Kidney capillary endothelial cell (primary cell): Measurements from ENCODE around the gene TBCD.
A peak's percentile ranks its signal among the peaks of the same experiment; 100 is the strongest.
"Not testable (repeated sequence)": the region's sequence is repeated elsewhere in the genome, so short reads cannot be mapped to it uniquely, and the experiment has no call there.

ENCODE experiments used
- DNase-seq: peaks from one replicate; pipeline ENCODE4 v3.0.0-alpha.2; 2018; ENCODE audit warnings: low spot score

The TBCD gene

DNA sequence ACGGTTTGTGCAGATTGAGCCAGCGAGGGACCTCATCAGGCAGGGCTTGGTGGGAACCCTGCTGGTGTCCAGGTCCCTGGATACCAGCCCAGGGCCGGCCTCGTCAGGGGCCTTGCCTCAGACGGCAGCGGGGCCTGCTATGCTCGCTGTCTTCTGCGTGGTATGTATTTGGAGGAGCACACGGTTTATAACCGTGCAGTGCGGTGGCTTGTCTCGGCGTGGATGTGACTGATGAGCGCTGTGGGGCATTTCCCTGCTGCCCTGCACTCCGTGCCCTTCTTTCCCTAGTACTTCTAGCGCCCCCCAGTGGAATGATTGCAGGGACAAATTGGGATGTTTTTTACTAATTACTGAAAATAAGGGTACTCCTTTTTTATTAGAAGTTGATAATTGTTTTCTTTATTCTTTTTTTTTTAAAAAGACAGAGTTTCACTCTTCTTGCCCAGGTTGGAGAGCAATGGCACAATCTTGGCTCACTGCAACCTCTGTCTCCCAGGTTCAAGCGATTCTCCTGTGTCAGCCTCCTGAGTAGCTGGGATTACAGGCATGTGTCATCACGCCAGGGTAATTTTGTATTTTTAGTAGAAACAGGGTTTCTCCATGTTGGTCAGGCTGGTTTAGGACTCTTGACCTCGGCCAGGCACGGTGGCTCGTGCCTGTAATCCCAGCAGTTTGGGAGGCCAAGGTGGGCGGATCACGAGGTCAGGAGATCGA is 15.3 kb downstream of the TBCD start:
- DNase-seq: peak; percentile 48

DNA sequence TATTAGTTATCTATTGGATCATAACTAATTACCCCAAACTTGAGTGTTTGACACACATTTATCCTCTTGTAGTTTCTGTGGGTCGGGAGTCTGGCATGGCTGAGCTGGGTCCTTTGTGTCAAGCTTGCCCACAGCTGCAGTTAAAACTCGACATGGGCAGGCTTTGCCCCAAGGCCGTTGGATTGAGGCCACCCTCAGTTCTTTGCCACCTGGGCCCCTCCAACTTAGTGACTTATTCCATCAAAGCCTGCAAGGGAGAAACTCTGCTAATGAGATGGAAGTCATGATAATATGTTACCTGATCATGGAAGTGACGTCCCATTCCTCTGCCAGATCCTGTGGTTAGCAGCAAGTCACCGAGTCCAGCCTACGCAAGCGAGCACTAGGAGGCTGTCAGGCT is 17.2 kb downstream of the TBCD start:
- DNase-seq: no peak

DNA sequence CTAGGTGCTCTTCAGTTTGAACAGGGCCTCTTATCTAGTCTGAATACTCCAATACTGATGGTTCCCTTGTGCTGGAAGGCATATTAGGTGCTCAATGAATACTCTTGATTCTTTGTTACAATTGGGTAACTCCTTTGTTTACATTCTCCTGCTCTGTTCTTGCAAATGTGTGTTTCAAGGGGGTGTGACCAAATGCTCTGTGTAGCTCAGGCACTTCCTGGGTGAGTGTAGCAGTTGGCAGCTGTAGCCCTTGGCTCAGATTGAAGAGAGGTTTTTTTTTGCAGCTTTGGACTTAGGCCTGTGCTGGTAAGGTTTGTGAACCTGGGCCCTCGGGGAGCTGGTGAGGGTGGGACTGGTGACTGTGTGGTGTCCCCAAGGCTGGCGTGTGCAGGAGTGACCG is 20.2 kb downstream of the TBCD start:
- DNase-seq: no peak

DNA sequence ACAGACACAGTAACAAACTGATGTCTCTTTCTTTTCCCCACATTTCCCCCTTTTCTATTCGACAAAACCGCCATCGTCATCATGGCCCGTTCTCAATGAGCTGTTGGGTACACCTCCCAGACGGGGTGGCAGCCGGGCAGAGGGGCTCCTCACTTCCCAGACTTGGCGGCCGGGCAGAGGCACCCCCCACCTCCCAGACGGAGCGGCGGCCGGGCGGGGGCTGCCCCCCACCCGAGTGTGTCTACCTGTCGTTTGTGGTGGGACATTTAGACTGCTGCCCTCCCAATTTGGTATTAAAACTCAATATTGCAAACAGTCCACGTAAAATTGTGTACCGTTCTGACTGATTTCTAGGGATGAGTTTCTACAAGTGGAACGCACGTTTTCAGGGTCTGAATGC is 22.6 kb downstream of the TBCD start:
- DNase-seq: not testable (repeated sequence)

DNA sequence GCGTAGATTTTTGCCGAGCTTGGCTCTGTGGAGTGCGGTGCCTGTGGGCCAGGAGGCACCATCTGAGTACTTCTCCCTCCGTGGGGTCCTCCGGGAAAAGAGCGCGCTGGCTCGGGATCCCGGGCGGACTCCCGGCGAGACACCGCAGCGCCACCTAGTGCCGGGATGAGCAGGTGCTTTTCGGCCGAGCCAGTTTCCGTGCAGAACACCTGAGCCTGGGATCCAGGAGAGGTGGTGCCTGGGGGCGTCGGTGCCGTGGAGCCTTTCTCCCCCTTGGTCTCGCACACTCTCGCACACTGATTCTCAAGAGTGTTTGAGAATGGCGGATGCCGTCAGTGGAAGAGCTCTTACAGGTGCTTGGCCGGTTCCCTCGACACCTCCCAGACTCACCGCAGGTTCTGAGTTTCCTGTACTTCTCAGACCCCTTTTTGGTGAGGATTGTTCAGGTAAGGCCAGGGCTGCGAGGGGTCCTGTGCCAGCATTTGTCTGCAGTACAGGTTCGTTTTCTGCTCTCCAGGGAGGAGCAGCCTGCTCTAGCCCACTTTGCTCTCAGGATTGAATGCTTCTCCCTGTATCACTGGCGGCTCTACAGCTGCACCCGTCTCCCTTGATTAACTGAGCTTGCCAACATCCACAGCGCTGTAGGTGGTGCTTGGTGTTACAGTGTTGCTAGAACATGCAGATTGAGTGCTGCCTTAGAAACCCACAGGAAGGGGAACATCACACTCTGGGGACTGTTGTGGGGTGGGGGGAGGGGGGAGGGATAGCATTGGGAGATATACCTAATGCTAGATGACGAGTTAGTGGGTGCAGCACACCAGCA is 23.3 kb downstream of the TBCD start:
- DNase-seq: peak; percentile 36

DNA sequence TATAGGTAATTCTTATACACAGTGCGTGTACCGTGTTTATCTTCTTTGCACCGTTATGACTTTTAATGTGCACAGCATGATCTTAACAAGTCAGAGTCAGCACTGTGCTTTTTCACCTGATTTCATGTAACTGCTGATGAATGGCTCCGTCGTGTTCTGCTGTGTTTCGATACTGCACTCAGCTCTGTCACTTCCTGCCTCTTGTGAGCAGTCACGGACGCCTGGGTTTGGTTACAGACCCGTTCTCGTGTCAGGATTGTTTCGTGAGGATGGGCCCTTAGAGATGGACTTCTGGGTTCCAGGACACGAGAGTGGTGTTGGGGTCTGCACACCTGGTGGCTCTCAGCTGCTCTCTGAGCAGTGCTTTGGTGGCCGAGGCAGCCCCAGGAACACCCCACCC is 24.6 kb downstream of the TBCD start:
- DNase-seq: no peak

- DNase-seq: not testable (repeated sequence)
Measured at GRCh38 chr17:82777778-82778375, 26.0 kb downstream of the TBCD start.

DNA sequence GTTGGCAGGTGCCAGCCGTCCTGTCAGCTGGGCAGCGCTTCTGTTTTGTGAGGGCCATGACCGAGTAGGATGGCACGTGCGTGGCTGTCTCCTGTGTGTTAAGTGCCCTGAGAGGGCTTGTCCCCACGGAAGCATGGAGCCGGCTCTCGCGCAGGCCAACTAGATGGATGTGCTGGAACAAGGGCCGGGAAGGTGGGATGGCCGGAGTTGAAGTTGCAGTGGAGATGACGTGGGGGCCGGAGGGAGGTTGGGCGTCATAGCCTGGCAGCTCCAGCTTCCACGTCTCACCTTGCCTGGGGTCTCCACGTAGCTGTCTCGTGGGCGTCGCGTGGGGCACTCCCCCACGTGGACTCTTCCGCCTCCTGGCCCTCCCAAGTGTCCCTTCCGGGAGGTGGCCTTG is 27.7 kb downstream of the TBCD start:
- no peak for DNase-seq

DNA sequence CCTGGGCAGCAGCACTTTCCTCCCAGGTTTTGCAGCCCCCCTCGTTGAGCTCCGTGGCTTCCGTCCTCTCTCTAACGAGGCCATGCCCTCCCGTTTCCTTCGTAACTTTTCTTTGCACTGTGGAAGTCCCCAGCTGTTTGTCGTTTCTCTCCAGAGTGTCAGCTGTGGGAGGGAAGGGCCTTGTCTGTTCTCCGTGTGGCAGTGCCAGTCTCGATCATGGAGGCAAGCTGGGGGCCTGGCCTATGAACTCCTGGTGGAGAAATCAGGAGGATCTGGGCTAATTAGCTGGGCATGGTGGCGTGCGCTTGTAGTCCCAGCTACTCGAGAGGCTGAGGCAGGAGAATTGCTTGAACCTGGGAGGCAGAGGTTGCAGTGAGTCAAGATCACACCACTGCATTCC is 28.3 kb downstream of the TBCD start:
- DNase-seq: no peak

DNA sequence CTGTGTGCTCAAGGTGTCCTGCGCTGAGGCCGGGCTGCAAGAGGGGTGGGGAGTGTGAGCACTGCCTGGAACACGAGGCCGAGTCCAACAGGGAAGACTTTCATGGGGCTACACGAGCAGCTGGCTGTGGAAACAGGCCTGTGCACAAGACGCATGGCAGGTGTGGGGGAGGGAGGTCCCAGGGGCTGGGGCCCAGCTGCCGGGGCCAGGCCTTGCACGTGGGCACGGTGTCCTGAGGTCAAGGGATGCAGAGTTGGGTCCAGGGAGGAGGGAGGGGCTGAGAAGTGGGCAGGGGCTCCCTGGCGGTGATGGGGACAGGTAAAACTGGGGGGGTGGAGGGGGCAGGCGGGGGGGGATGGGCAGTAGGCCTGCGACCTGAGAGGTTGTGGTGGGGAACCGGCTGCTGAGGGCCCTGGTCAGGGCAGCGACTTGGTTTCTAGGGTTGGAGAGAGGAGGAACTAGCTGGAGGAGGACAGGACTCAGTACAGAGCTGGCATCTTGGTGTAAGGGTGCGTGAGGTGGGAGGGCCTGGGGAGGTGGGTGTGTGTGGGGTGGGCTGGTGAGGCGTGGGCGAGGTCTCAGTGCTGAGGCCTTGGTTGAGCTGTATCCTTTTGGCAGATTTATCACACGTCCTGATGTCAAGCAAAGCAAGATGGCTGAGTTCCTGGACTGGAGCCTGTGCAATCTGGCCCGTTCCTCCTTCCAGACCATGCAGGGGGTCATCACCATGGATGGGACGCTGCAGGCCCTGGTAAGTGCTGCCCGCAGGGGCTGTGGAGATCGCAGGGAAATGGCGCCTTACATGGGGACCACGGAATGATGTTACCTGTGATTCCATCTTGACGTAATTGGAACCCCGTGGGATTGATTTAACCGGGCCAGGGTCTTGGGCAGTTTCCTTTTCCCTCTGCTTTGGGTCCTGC is 29.4 kb downstream of the TBCD start:
- DNase-seq: no peak

DNA sequence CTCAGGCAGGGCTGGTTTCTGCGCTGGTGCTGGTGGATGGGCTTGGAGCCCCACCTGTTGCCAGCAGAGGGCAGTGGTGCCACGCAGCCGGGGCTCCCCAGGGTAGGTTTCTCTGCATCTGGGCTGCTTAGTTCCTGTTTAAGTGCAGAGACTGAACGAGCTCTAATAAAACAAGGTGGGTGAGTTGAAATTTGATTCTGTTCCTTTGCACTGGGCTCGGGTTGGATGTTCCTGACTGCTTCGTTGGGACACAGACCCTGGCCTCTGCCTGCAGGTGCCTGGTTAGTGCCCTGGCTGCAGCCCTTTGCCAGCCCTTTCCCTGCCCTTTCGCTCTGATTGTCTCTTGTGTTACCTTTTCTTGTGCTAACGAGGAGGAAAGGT is 30.0 kb downstream of the TBCD start:
- peak; percentile 73 for DNase-seq

GRCh38 chr17:82782657-82783207 is 30.9 kb downstream of the TBCD start:
- peak; percentile 69 for DNase-seq

GRCh38 chr17:82783498-82783897 is 31.6 kb downstream of the TBCD start:
- no peak for DNase-seq

DNA sequence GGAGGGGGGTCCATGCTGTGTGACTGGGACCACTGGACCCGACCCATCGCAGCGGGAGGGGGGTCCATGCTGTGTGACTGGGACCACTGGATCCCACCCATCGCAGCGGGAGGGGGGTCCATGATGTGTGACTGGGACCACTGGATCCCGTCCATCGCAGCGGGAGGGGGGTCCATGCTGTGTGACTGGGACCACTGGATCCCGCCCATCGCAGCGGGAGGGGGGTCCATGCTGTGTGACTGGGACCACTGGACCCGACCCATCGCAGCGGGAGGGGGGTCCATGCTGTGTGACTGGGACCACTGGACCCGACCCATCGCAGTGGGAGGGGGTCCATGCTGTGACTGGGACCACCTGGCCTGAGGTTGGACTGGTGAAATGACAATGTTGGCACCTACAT is 33.7 kb downstream of the TBCD start:
- DNase-seq: not testable (repeated sequence)

DNA sequence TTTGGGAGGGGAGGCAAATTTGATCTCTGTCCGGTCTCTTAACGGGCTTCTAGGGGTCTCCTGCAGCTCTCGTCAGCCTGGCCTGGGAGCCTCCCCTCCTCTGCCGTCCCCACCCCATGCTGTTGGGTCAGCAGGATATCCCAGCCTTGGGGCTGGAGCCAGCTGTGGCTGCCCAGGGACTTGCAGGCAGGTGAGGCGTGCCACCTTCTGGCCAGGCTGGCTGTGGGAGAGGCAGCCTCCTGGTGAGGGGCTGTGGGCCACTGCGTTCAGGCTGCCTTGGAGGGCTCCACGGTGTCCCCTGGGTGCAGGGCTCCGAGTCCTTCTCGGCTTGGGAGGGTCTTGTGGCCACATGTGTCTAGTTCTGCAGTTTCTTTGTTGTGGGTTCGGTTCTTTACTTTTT is 34.6 kb downstream of the TBCD start:
- no peak for DNase-seq

GRCh38 chr17:82787081-82787848 is 35.4 kb downstream of the TBCD start:
- DNase-seq: no peak

GRCh38 chr17:82788206-82789001 is 36.5 kb downstream of the TBCD start:
- no peak for DNase-seq

DNA sequence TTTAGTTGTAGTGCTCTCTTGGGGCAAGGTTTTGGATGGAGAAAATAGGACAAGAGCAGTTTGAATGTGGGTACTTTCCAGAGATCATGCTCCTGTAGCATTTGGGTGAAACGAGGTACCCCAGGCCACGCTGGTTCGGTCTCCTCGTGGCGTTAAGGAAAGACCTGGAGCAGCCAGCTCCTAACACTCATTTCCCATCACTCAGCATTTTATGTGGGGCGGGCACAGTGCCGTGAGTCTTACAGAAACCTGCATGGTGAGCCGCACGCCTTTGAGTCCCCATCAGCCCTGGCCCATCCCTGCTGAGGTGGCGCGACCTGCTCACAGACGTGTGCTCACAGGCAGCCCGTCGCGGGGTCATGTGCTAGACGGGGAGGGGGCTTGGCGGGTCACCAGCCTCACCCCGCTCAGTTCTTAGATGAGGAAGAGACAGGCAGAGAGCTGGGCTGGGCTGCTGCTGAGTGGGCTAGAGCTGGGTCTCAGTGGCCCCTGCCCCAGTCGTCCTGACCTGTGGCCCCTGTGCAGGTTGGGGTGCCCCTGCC is 37.3 kb downstream of the TBCD start:
- DNase-seq: no peak

GRCh38 chr17:82789806-82790205 is 37.9 kb downstream of the TBCD start:
- DNase-seq: no peak

- DNase-seq: no peak
Measured at GRCh38 chr17:82790391-82790790, 38.5 kb downstream of the TBCD start.
